VCaP (cell line): ENCODE data around the gene HEBP2.

ENCODE experiments used
- H3K27ac ChIP-seq: fragments of 450-650 bp; 2 replicates; pipeline ENCODE4 v1.5.1; 2017
- TF ChIP-seq, protein P1 (sequence below): fragments of 450-650 bp; conservative IDR thresholded peaks from 2 replicates; pipeline ENCODE4 v1.5.1; 2017; ENCODE audit warnings: mild to moderate bottlenecking, moderate library complexity

Gene HEBP2

DNA sequence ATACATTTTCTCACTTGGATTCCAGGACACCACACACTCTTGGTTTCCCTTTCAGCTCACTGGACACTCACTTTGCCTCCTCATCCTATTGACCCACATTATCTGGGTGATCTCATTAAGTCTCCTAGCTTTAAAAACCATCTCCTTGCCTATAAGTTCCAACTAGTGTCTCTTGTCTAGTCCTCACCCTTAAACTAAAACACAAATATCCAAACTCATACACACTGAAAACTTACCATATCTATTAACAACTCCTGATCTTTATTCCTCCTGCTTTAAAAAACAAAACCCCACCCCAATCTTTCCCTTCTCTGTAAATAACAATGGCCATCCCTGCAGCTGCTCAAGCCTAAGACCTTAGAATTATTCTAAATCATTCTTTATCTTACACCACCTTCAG lies 29.8 kb upstream of the HEBP2 start:
- H3K27ac ChIP-seq: no peak overlapping the region
- TF ChIP-seq, protein P1, sequence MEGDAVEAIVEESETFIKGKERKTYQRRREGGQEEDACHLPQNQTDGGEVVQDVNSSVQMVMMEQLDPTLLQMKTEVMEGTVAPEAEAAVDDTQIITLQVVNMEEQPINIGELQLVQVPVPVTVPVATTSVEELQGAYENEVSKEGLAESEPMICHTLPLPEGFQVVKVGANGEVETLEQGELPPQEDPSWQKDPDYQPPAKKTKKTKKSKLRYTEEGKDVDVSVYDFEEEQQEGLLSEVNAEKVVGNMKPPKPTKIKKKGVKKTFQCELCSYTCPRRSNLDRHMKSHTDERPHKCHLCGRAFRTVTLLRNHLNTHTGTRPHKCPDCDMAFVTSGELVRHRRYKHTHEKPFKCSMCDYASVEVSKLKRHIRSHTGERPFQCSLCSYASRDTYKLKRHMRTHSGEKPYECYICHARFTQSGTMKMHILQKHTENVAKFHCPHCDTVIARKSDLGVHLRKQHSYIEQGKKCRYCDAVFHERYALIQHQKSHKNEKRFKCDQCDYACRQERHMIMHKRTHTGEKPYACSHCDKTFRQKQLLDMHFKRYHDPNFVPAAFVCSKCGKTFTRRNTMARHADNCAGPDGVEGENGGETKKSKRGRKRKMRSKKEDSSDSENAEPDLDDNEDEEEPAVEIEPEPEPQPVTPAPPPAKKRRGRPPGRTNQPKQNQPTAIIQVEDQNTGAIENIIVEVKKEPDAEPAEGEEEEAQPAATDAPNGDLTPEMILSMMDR: no peak

DNA sequence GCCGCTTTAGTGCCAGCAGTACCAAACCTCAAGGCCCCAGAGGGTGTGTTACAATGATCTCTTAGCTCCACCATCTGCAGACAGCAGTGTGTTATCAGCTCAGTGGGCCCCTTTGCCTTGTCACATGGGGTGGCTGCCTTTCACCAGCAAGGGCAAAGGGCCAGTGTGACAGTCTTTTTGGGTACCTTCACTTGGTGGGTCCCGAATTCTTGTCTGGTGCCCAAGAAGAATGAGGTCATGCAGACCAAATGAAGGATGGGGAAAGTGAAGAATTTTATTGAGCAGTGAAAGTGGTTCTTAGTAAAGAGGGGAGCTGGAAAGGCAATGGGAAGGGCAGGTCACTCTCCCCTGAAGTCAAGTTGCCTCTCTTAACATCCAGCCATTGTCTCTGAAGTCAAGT lies 29.2 kb upstream of the HEBP2 start:
- TF ChIP-seq, protein P1: no peak
- no peak overlapping the region for H3K27ac ChIP-seq

GRCh38 chr6:138377042-138377441 lies 27.0 kb upstream of the HEBP2 start:
- TF ChIP-seq, protein P1: no peak
- peak overlapping the region; percentile 86 for H3K27ac ChIP-seq

GRCh38 chr6:138377844-138378243 lies 26.2 kb upstream of the HEBP2 start, which contains the start of gene SMIM28:
Gene SMIM28 (plus strand): TSS chr6:138377905. CDS start chr6:138378073, 168 bp downstream.
- TF ChIP-seq, protein P1: no peak
- H3K27ac ChIP-seq: peak within 1 kb of the TSS; percentile 86

DNA sequence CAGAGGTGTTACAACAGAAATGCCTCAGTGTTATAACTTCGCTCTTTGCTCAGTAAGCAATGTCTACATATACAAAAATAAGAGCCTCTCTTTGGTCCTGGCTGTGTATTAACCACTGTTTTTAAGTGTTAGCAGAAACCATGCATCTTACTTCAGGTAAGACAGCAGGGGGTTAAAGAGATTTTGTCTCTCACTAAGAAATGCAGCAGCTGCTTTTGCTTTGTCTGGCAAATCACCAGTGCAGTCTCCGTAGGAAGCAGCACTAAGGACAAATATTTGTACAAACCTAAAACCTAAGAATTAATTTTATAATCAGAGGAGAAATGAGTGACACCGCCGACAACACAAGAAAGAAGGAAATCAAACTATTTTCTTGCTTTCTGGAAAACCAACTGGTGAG lies 25.6 kb upstream of the HEBP2 start:
- TF ChIP-seq, protein P1: no peak
- peak overlapping the region; percentile 86 for H3K27ac ChIP-seq

GRCh38 chr6:138382498-138383265 lies 21.3 kb upstream of the HEBP2 start:
- TF ChIP-seq, protein P1: 0 out of 2 replicates have a peak, but pooled peaks have one; percentile 11

DNA sequence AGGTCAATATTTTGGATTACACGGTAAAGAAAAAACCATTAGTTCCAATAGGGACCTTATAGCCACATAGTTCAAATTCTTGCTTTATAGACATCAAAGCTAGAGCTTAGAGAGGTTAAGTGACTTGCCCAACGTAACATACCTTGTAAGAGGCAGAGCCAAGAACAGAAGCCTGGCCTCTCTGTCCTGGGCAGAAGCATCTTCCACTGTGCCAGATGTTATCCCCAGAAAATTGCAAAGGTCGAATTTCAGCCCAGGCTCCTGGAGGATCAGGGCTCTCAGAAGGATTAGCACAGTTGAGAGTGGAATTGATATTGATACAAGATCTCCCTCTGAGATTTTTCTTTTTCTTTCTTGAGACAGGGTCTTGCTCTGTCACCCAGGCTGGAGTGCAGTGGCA lies 20.2 kb upstream of the HEBP2 start:
- TF ChIP-seq, protein P1: no peak
- peak overlapping the region; percentile 16; the same call in 1 of the 2 replicates for H3K27ac ChIP-seq

More at GRCh38 chr6:138382498-138383265, 21.3 kb upstream of the HEBP2 start:
- peak overlapping the region; percentile 26; the same call in 1 of the 2 replicates for H3K27ac ChIP-seq
